Left cardiac atrium (tissue), 4 donors: ENCODE measurements around the gene TRPM3. TPM values are rescaled to one million over a fixed set of nuclear protein-coding genes. Genes with fewer than 3 reads are reported as not detected.

Experiments used
- ATAC-seq, 2 donors: fragments of 200-7000 bp; cut with Tn5 transposase; one replicate each; pipeline ENCODE4 v1.9.1; 2020; ENCODE audit warnings: mild to moderate bottlenecking in 2 of 2, moderate library complexity in 2 of 2
- DNase-seq: peaks from one replicate; pipeline ENCODE4 v3.0.0-alpha.2; 2020
- intact Hi-C, 2 donors: fragments of 100-400 bp; cut with DNase I; formaldehyde crosslinking; loops; one replicate each; pipeline versions ENCODE4 v1.14.1 to v1.15.1; 2022 to 2023
- total RNA-seq, 2 donors: library from RNA; stranded (reverse); fragmentation: NEBNext Ultra II Directional; extraction: Animal tissue kit (Norgen Biotek cat#: 25700); gene quantifications; one replicate each; pipeline ENCODE4 v1.2.1, GENCODE V29; 2021
- donor health status: DM: no; HTN: yes; CAD: no.
- donor health status: DM: no; HTN: yes; CAD: no; lungs with severe emphysema.
- donor health status: DM: yes; HTN: yes; CAD: no.
- donor health status: Dilated cardiomyopathy.

TRPM3 gene
- total RNA-seq, 2 donors from 2014 or later, result 0.71 to 1.2 TPM

GRCh38 chr9:70586476-70586875 lies 534.9 kb downstream of the TRPM3 start:
- intact Hi-C loops, result loop anchor here in 1 of 2 donors (5.0 kb wide), 1 partner anchor 99 kb away; no protein-coding TSS in a partner anchor
- DNase-seq (no peak), ATAC-seq (no peak)

GRCh38 chr9:70581955-70582350 lies 539.5 kb downstream of the TRPM3 start:
- DNase-seq (no peak), ATAC-seq (no peak)
- intact Hi-C loops, result no loop called here

GRCh38 chr9:70581214-70581954 lies 540.0 kb downstream of the TRPM3 start:
- DNase-seq (no peak), ATAC-seq (no peak)
- intact Hi-C loops, result no loop called here

- intact Hi-C loops, result no loop called here
- ATAC-seq (no peak), DNase-seq (no peak)
Observed at GRCh38 chr9:70580606-70581195, 540.7 kb downstream of the TRPM3 start.

GRCh38 chr9:70579686-70580085 lies 541.7 kb downstream of the TRPM3 start:
- intact Hi-C loops, result loop anchor here (5.0 to 10.0 kb wide), 3 partner anchors 42 to 87 kb away; no protein-coding TSS in a partner anchor
- no peak for DNase-seq
- no peak for ATAC-seq

GRCh38 chr9:70578720-70579119 lies 542.7 kb downstream of the TRPM3 start:
- no peak for ATAC-seq
- intact Hi-C loops, result loop anchor here (5.0 to 10.0 kb wide), 3 partner anchors 41 to 86 kb away; no protein-coding TSS in a partner anchor
- DNase-seq, result no peak

- DNase-seq (no peak), ATAC-seq (no peak)
- intact Hi-C loops, result loop anchor here (5.0 to 10.0 kb wide), 3 partner anchors 40 to 85 kb away; no protein-coding TSS in a partner anchor
Observed at GRCh38 chr9:70577671-70578070, 543.8 kb downstream of the TRPM3 start.

GRCh38 chr9:70576116-70576515 lies 545.3 kb downstream of the TRPM3 start:
- DNase-seq, result no peak
- no peak for ATAC-seq
- intact Hi-C loops, result loop anchor here (5.0 to 10.0 kb wide), 3 partner anchors 39 to 84 kb away; no protein-coding TSS in a partner anchor

- peak; percentile 52 for DNase-seq
- intact Hi-C loops, result loop anchor here in 1 of 2 donors (10.0 kb wide), 1 partner anchor 79 kb away; no protein-coding TSS in a partner anchor
- ATAC-seq, result peak; percentile 75 to 89
Observed at GRCh38 chr9:70574151-70574837, 547.1 kb downstream of the TRPM3 start.

GRCh38 chr9:70573308-70573707 lies 548.1 kb downstream of the TRPM3 start:
- intact Hi-C loops, result loop anchor here in 1 of 2 donors (10.0 kb wide), 1 partner anchor 79 kb away; no protein-coding TSS in a partner anchor
- no peak for DNase-seq

GRCh38 chr9:70571258-70571657 lies 550.2 kb downstream of the TRPM3 start:
- ATAC-seq (no peak), DNase-seq (no peak)
- intact Hi-C loops, result loop anchor here in 1 of 2 donors (10.0 kb wide), 1 partner anchor 76 kb away; no protein-coding TSS in a partner anchor

More at GRCh38 chr9:70573308-70573707, 548.1 kb downstream of the TRPM3 start:
- ATAC-seq, result no peak

GRCh38 chr9:70569791-70570190 lies 551.6 kb downstream of the TRPM3 start:
- intact Hi-C loops, result loop anchor here in 1 of 2 donors (10.0 kb wide), 1 partner anchor 75 kb away; no protein-coding TSS in a partner anchor
- no peak for ATAC-seq

GRCh38 chr9:70569070-70569772 lies 552.2 kb downstream of the TRPM3 start:
- no peak for DNase-seq
- ATAC-seq, result peak in 1 of 2 donors; percentile 35
- intact Hi-C loops, result no loop called here

More at GRCh38 chr9:70569791-70570190, 551.6 kb downstream of the TRPM3 start:
- DNase-seq, result no peak

GRCh38 chr9:70567511-70567910 lies 553.9 kb downstream of the TRPM3 start:
- DNase-seq, result no peak
- intact Hi-C loops, result no loop called here
- no peak for ATAC-seq

GRCh38 chr9:70566751-70567150 lies 554.7 kb downstream of the TRPM3 start:
- DNase-seq, result no peak
- intact Hi-C loops, result no loop called here
- ATAC-seq, result no peak

GRCh38 chr9:70566066-70566465 lies 555.4 kb downstream of the TRPM3 start:
- DNase-seq, result no peak
- intact Hi-C loops, result no loop called here
- no peak for ATAC-seq

- DNase-seq (no peak), ATAC-seq (no peak)
- intact Hi-C loops, result no loop called here
Observed at GRCh38 chr9:70564468-70565335, 556.7 kb downstream of the TRPM3 start.
